Adrenal gland (tissue), 12 donors: Measurements from ENCODE around the gene TRPV5. TPM values are rescaled to one million over a fixed set of nuclear protein-coding genes. Genes with fewer than 3 reads are reported as not detected.
A peak's percentile ranks its signal among the peaks of the same experiment; 100 is the strongest.

ENCODE experiments used
- DNase-seq, 7 donors: peaks; one replicate each; pipeline ENCODE4 v3.0.0-alpha.2; 2019 to 2020
- H3K27ac ChIP-seq, 5 donors: fragments of 200-600 bp; sonication (generic) in 4 of 5; 1 replicate in 3 of 5; 2 replicates in 2 of 5; pipeline versions ENCODE4 v1.5.1 to v1.8.0; 2016 to 2020; ENCODE audit warnings: mild to moderate bottlenecking in 1 of 5
- H3K27me3 ChIP-seq: fragments of 200-600 bp; 2 replicates; pipeline ENCODE4 v1.8.0; 2021
- H3K36me3 ChIP-seq, 2 donors: fragments of 200-600 bp; replicated peaks in 1 of 2; 1 replicate in 1 of 2; 2 replicates in 1 of 2; pipeline versions ENCODE4 v1.5.1 to v1.8.0; 2018 to 2022
- H3K4me1 ChIP-seq, 2 donors: fragments of 200-600 bp; replicated peaks in 1 of 2; 1 replicate in 1 of 2; 2 replicates in 1 of 2; pipeline versions ENCODE4 v1.5.1 to v1.8.0; 2018 to 2021
- H3K4me3 ChIP-seq, 4 donors: fragments of 200-600 bp; sonication (generic) in 3 of 4; one replicate each; pipeline ENCODE4 v1.5.1; 2016 to 2018
- H3K9me3 ChIP-seq, 3 donors: fragments of 200-600 bp; sonication (generic) in 1 of 3; replicated peaks in 1 of 3; 1 replicate in 2 of 3; 2 replicates in 1 of 3; pipeline versions ENCODE4 v1.5.1 to v1.8.0; 2016 to 2021
- CTCF ChIP-seq, 6 experiments: fragments of 450-650 bp in 4 of 6; fragments of 200-600 bp in 2 of 6; sonication (generic) in 1 of 6; IDR thresholded peaks; 1 replicate in 5 of 6; 2 replicates in 1 of 6; pipeline versions ENCODE4 v1.5.1 to v1.8.0; 2016 to 2021; ENCODE audit warnings: antibody characterized with exemption in 6 of 6, mild to moderate bottlenecking in 2 of 6, moderate library complexity in 1 of 6
- POLR2A ChIP-seq, 2 donors: fragments of 450-650 bp; IDR thresholded peaks; one replicate each; pipeline ENCODE4 v1.6.1; 2017; ENCODE audit warnings: antibody characterized with exemption in 2 of 2, mild to moderate bottlenecking in 2 of 2, moderate library complexity in 1 of 2
- WGBS, 4 donors: extraction: QIAGEN DNeasy Blood & Tissue Kit in 2 of 4; methylation state at CpG; one replicate each; pipeline versions ENCODE4 v1.1.5 to v1.1.7; 2013 to 2017; 5-methylcytosine and 5-hydroxymethylcytosine counted together
- intact Hi-C, 2 donors: fragments of 100-400 bp; cut with DNase I; formaldehyde crosslinking; loops; one replicate each; pipeline versions ENCODE4 v1.14.1 to v1.15.0; 2022 to 2023
- polyA plus RNA-seq, 3 donors: library from polyadenylated mRNA; stranded (reverse); fragments of 200-250 nt in 2 of 3; fragments of 350-450 nt in 1 of 3; fragmentation: Illumina TruSeq in 1 of 3; extraction: RNeasy Lipid Tissue Mini Kit (QIAGEN cat#74804) in 1 of 3; gene quantifications; one replicate each; pipeline ENCODE4 v1.2.3, GENCODE V29; 2013 to 2014
- total RNA-seq, 9 donors: library from RNA; depleted of rRNA in 4 of 9; stranded (reverse); fragments of >200 nt in 4 of 9; fragments of 120-200 nt in 1 of 9; fragmentation: NEBNext Ultra II Directional in 1 of 9; extraction: Animal tissue kit (Norgen Biotek cat#: 25700) in 1 of 9; gene quantifications; one replicate each; pipeline versions ENCODE4 v1.1.0 to v1.2.4, GENCODE V29; 2013 to 2023
- donor health status: healthy with polysubstance abuse.
- donor health status: Bipolar disorder and iron deficiency.
- donor health status: DM: yes; HTN: yes; CAD: no.
- donor health status: DM: no; HTN: no; CAD: no.
- donor health status: DM: no; HTN: no; CAD: no.
- donor health status: DM: yes; HTN: yes; CAD: no.

TRPV5 gene
- total and polyA plus RNA-seq, 12 donors, result not detected

GRCh38 chr7:142870566-142871259 is 62.8 kb downstream of the TRPV5 start:
- Histone ChIP-seq H3K4me1 (no peaks in the 10 kb centered on the region), H3K9me3 (no peaks in the 10 kb centered on the region), H3K4me3 (no peak overlapping the region), H3K27ac (no peak overlapping the region), H3K36me3 (no peaks in the 10 kb centered on the region), H3K27me3 (no peaks in the 10 kb centered on the region)
- TF ChIP-seq CTCF (IDR thresholded peaks at IDR 0.05) (no peak), POLR2A (IDR thresholded peaks at IDR 0.05) (no peak)
- peak in 1 of 7 donors; percentile 39 for DNase-seq
- intact Hi-C loops, result loop anchor here in 1 of 2 donors (10.0 kb wide), 2 partner anchors 134 to 344 kb away; no protein-coding TSS in a partner anchor
- 78 to 87% (median 84%) methylated on average over 11 to 14 of the region's 14 CpGs for WGBS, 4 donors

- TF ChIP-seq POLR2A (IDR thresholded peaks at IDR 0.05), result no peak
- TF ChIP-seq CTCF (IDR thresholded peaks at IDR 0.05), result no peak
- Histone ChIP-seq H3K27me3 (no peaks in the 10 kb centered on the region), H3K4me1 (no peaks in the 10 kb centered on the region), H3K36me3 (no peaks in the 10 kb centered on the region), H3K4me3 (no peak overlapping the region), H3K27ac (no peak overlapping the region), H3K9me3 (no peaks in the 10 kb centered on the region)
- peak in 1 of 7 donors; percentile 42 for DNase-seq
- intact Hi-C loops, result loop anchor here in 1 of 2 donors (10.0 kb wide), 2 partner anchors 135 to 345 kb away; no protein-coding TSS in a partner anchor
- 76 to 91% (median 80%) methylated on average over 8 of the region's 8 CpGs for WGBS, 4 donors
These were observed 63.4 kb downstream of the TRPV5 start for GRCh38 chr7:142870147-142870559.

- H3K4me1 ChIP-seq, result no peaks in the 10 kb centered on the region
- TF ChIP-seq CTCF (IDR thresholded peaks at IDR 0.05) (no peak), POLR2A (IDR thresholded peaks at IDR 0.05) (no peak)
- WGBS, 4 donors, result 69 to 76% (median 72%) methylated on average over 2 of the region's 2 CpGs
- no peaks in the 10 kb centered on the region for H3K27me3 ChIP-seq
- intact Hi-C loops, result no loop called here
- no peak overlapping the region for H3K27ac ChIP-seq
- H3K9me3 ChIP-seq, result no peaks in the 10 kb centered on the region
- H3K36me3 ChIP-seq, result no peaks in the 10 kb centered on the region
- no peak overlapping the region for H3K4me3 ChIP-seq
- DNase-seq, result no peak
These were observed 64.1 kb downstream of the TRPV5 start for GRCh38 chr7:142869434-142869833.

- intact Hi-C loops, result no loop called here
- Histone ChIP-seq H3K36me3 (no peaks in the 10 kb centered on the region), H3K27me3 (no peaks in the 10 kb centered on the region), H3K4me3 (no peak overlapping the region), H3K4me1 (no peaks in the 10 kb centered on the region), H3K9me3 (no peaks in the 10 kb centered on the region), H3K27ac (no peak overlapping the region)
- 86 to 93% (median 89%) methylated on average over 9 to 11 of the region's 11 CpGs for WGBS, 4 donors
- TF ChIP-seq CTCF (IDR thresholded peaks at IDR 0.05), result no peak
- TF ChIP-seq POLR2A (IDR thresholded peaks at IDR 0.05), result no peak
- DNase-seq, result peak in 1 of 7 donors; percentile 20
These were observed 64.5 kb downstream of the TRPV5 start for GRCh38 chr7:142868986-142869415.
